Stimulated activated CD8-positive, alpha-beta memory T cell treated with anti-CD3 and anti-CD28 coated beads, Interleukin-4, amount 100 ng/mL, for 24 hours (primary cell): ENCODE results near the gene SPRR2D.
"Not testable (repeated sequence)": the region's sequence is repeated elsewhere in the genome, so short reads cannot be mapped to it uniquely, and the experiment has no call there.

Experiments used
- DNase-seq: peaks from one replicate; pipeline ENCODE4 v3.0.0-alpha.2; 2020; ENCODE audit warnings: low read depth

Gene SPRR2D

GRCh38 chr1:153011235-153011758 lies 29.6 kb downstream of the SPRR2D start:
- DNase-seq, result not testable (repeated sequence)

- no peak for DNase-seq
These were observed 39.5 kb downstream of the SPRR2D start, which contains the start of gene SPRR3 for GRCh38 chr1:153001382-153001781. TSS of gene SPRR3 (plus strand) at chr1:153001749. CDS start at chr1:153003021, 1,272 bp downstream.

GRCh38 chr1:153000294-153000693 lies 40.6 kb downstream of the SPRR2D start:
- no peak for DNase-seq

- no peak for DNase-seq
These were observed 41.1 kb downstream of the SPRR2D start for GRCh38 chr1:152999818-153000217.

- no peak for DNase-seq
These were observed 42.4 kb downstream of the SPRR2D start for GRCh38 chr1:152998476-152998875.

GRCh38 chr1:152997901-152998300 lies 43.0 kb downstream of the SPRR2D start:
- no peak for DNase-seq

GRCh38 chr1:152996633-152997400 lies 44.1 kb downstream of the SPRR2D start:
- DNase-seq, result no peak

GRCh38 chr1:152995842-152996241 lies 45.1 kb downstream of the SPRR2D start:
- no peak for DNase-seq

- DNase-seq, result no peak
These were observed 47.7 kb downstream of the SPRR2D start for GRCh38 chr1:152993186-152993585.
